ENCODE measurements around the gene ZDHHC16.

The ZDHHC16 gene

GRCh38 chr10:97483506-97483905 is 37.5 kb downstream of the ZDHHC16 start:
- no peaks in the 10 kb centered on the region for H3K9me3 ChIP-seq (replicated peaks; ENCODE audit: low read length)
- no peaks in the 10 kb centered on the region for H3K27me3 ChIP-seq (ENCODE audit: control insufficient read depth, insufficient read depth, low read length)
- peaks cover 11% of the 10 kb centered on the region for H3K4me1 ChIP-seq (ENCODE audit: control insufficient read depth, insufficient read depth, low read length)
- H3K4me3 ChIP-seq (ENCODE audit: low read length) = no peak overlapping the region
- no peak overlapping the region for H3K9ac ChIP-seq (ENCODE audit: low read depth, low read length)
- peaks cover 39% of the 10 kb centered on the region for H3K36me3 ChIP-seq (ENCODE audit: insufficient read depth, low read length)
- no peak overlapping the region for H3K4me2 ChIP-seq (ENCODE audit: low read length)

GRCh38 chr10:97483921-97484320 is 37.9 kb downstream of the ZDHHC16 start:
- H3K4me3 ChIP-seq (ENCODE audit: low read length) = no peak overlapping the region
- no peak overlapping the region for H3K9ac ChIP-seq (ENCODE audit: low read depth, low read length)
- no peak overlapping the region for H3K4me2 ChIP-seq (ENCODE audit: low read length)
- H3K4me1 ChIP-seq (ENCODE audit: control insufficient read depth, insufficient read depth, low read length) = peaks cover 11% of the 10 kb centered on the region
- H3K36me3 ChIP-seq (ENCODE audit: insufficient read depth, low read length) = peaks cover 37% of the 10 kb centered on the region
- H3K27me3 ChIP-seq (ENCODE audit: control insufficient read depth, insufficient read depth, low read length) = no peaks in the 10 kb centered on the region
- H3K9me3 ChIP-seq (replicated peaks; ENCODE audit: low read length) = no peaks in the 10 kb centered on the region

- Histone ChIP-seq H3K9me3 (replicated peaks; ENCODE audit: low read length) (no peaks in the 10 kb centered on the region), H3K4me2 (ENCODE audit: low read length) (no peak overlapping the region)
Observed at GRCh38 chr10:97485647-97486281, 39.8 kb downstream of the ZDHHC16 start.

GRCh38 chr10:97490592-97490991 is 44.6 kb downstream of the ZDHHC16 start:
- no peaks in the 10 kb centered on the region for H3K9me3 ChIP-seq (replicated peaks; ENCODE audit: low read length)
- H3K4me2 ChIP-seq (ENCODE audit: low read length) = peak overlapping the region; percentile 28
- H3K27me3 ChIP-seq (ENCODE audit: control insufficient read depth, insufficient read depth, low read length) = no peaks in the 10 kb centered on the region
- H3K36me3 ChIP-seq (ENCODE audit: insufficient read depth, low read length) = peaks cover 6% of the 10 kb centered on the region
- peaks cover 21% of the 10 kb centered on the region for H3K4me1 ChIP-seq (ENCODE audit: control insufficient read depth, insufficient read depth, low read length)
- H3K4me3 ChIP-seq (ENCODE audit: low read length) = no peak overlapping the region
- no peak overlapping the region for H3K9ac ChIP-seq (ENCODE audit: low read depth, low read length)

More at GRCh38 chr10:97485647-97486281, 39.8 kb downstream of the ZDHHC16 start:
- H3K4me1 ChIP-seq (ENCODE audit: control insufficient read depth, insufficient read depth, low read length) = peaks cover 5% of the 10 kb centered on the region
- no peak overlapping the region for H3K9ac ChIP-seq (ENCODE audit: low read depth, low read length)
- no peaks in the 10 kb centered on the region for H3K27me3 ChIP-seq (ENCODE audit: control insufficient read depth, insufficient read depth, low read length)
- no peak overlapping the region for H3K4me3 ChIP-seq (ENCODE audit: low read length)
- H3K36me3 ChIP-seq (ENCODE audit: insufficient read depth, low read length) = peaks cover 24% of the 10 kb centered on the region

GRCh38 chr10:97494151-97494550 is 48.2 kb downstream of the ZDHHC16 start:
- Histone ChIP-seq H3K27me3 (ENCODE audit: control insufficient read depth, insufficient read depth, low read length) (no peaks in the 10 kb centered on the region), H3K4me3 (ENCODE audit: low read length) (no peak overlapping the region), H3K9ac (ENCODE audit: low read depth, low read length) (no peak overlapping the region), H3K4me1 (ENCODE audit: control insufficient read depth, insufficient read depth, low read length) (peaks cover 27% of the 10 kb centered on the region), H3K9me3 (replicated peaks; ENCODE audit: low read length) (no peaks in the 10 kb centered on the region), H3K36me3 (ENCODE audit: insufficient read depth, low read length) (peaks cover 2% of the 10 kb centered on the region), H3K4me2 (ENCODE audit: low read length) (peak overlapping the region; percentile 18)

GRCh38 chr10:97494863-97495506 is 49.0 kb downstream of the ZDHHC16 start:
- Histone ChIP-seq H3K4me1 (ENCODE audit: control insufficient read depth, insufficient read depth, low read length) (peaks cover 29% of the 10 kb centered on the region), H3K27me3 (ENCODE audit: control insufficient read depth, insufficient read depth, low read length) (no peaks in the 10 kb centered on the region), H3K9ac (ENCODE audit: low read depth, low read length) (no peak overlapping the region), H3K4me3 (ENCODE audit: low read length) (no peak overlapping the region), H3K4me2 (ENCODE audit: low read length) (peak overlapping the region; percentile 40), H3K9me3 (replicated peaks; ENCODE audit: low read length) (no peaks in the 10 kb centered on the region), H3K36me3 (ENCODE audit: insufficient read depth, low read length) (peaks cover 2% of the 10 kb centered on the region)

- peak overlapping the region; percentile 92 for H3K4me3 ChIP-seq (ENCODE audit: low read length)
- H3K27me3 ChIP-seq (ENCODE audit: control insufficient read depth, insufficient read depth, low read length) = no peaks in the 10 kb centered on the region
- peak overlapping the region; percentile 92 for H3K9ac ChIP-seq (ENCODE audit: low read depth, low read length)
- peak overlapping the region; percentile 97 for H3K4me2 ChIP-seq (ENCODE audit: low read length)
- H3K9me3 ChIP-seq (replicated peaks; ENCODE audit: low read length) = no peaks in the 10 kb centered on the region
- peaks cover 25% of the 10 kb centered on the region for H3K4me1 ChIP-seq (ENCODE audit: control insufficient read depth, insufficient read depth, low read length)
- H3K36me3 ChIP-seq (ENCODE audit: insufficient read depth, low read length) = no peaks in the 10 kb centered on the region
Observed at GRCh38 chr10:97497572-97498075, 51.6 kb downstream of the ZDHHC16 start.

- H3K4me1 ChIP-seq (ENCODE audit: control insufficient read depth, insufficient read depth, low read length) = peaks cover 25% of the 10 kb centered on the region
- H3K4me2 ChIP-seq (ENCODE audit: low read length) = peak within 1 kb of the TSS; percentile 97
- no peaks in the 10 kb centered on the region for H3K36me3 ChIP-seq (ENCODE audit: insufficient read depth, low read length)
- peak within 1 kb of the TSS; percentile 92 for H3K4me3 ChIP-seq (ENCODE audit: low read length)
- H3K9ac ChIP-seq (ENCODE audit: low read depth, low read length) = peak within 1 kb of the TSS; percentile 92
- no peaks in the 10 kb centered on the region for H3K27me3 ChIP-seq (ENCODE audit: control insufficient read depth, insufficient read depth, low read length)
- no peaks in the 10 kb centered on the region for H3K9me3 ChIP-seq (replicated peaks; ENCODE audit: low read length)
Observed at GRCh38 chr10:97498076-97498840, 52.3 kb downstream of the ZDHHC16 start, which contains the start of gene MMS19. MMS19 (minus strand) TSS chr10:97498422; CDS start chr10:97498384, 38 bp downstream.

- no peaks in the 10 kb centered on the region for H3K36me3 ChIP-seq (ENCODE audit: insufficient read depth, low read length)
- peak within 1 kb of the TSS; percentile 97 for H3K4me2 ChIP-seq (ENCODE audit: low read length)
- no peaks in the 10 kb centered on the region for H3K9me3 ChIP-seq (replicated peaks; ENCODE audit: low read length)
- peaks cover 24% of the 10 kb centered on the region for H3K4me1 ChIP-seq (ENCODE audit: control insufficient read depth, insufficient read depth, low read length)
- H3K9ac ChIP-seq (ENCODE audit: low read depth, low read length) = peak within 1 kb of the TSS; percentile 92
- no peaks in the 10 kb centered on the region for H3K27me3 ChIP-seq (ENCODE audit: control insufficient read depth, insufficient read depth, low read length)
- H3K4me3 ChIP-seq (ENCODE audit: low read length) = peak within 1 kb of the TSS; percentile 92
Observed at GRCh38 chr10:97498841-97499560, 53.0 kb downstream of the ZDHHC16 start, which contains the start of gene UBTD1. UBTD1 (plus strand) TSS chr10:97498924; CDS start chr10:97499204, 280 bp downstream.

- no peaks in the 10 kb centered on the region for H3K27me3 ChIP-seq (ENCODE audit: control insufficient read depth, insufficient read depth, low read length)
- H3K9ac ChIP-seq (ENCODE audit: low read depth, low read length) = peak overlapping the region; percentile 92
- no peaks in the 10 kb centered on the region for H3K9me3 ChIP-seq (replicated peaks; ENCODE audit: low read length)
- H3K4me3 ChIP-seq (ENCODE audit: low read length) = peak overlapping the region; percentile 92
- H3K4me2 ChIP-seq (ENCODE audit: low read length) = peak overlapping the region; percentile 97
- H3K4me1 ChIP-seq (ENCODE audit: control insufficient read depth, insufficient read depth, low read length) = peaks cover 18% of the 10 kb centered on the region
- H3K36me3 ChIP-seq (ENCODE audit: insufficient read depth, low read length) = peaks cover 3% of the 10 kb centered on the region
Observed at GRCh38 chr10:97499561-97500296, 53.8 kb downstream of the ZDHHC16 start.

All from skeletal muscle satellite cell (primary cell).